ENCODE results near the gene NOL4L.

- TF ChIP-seq CTCF (conservative IDR thresholded peaks at IDR 0.05) (no peak), ZFX (IDR thresholded peaks at IDR 0.05) (no peak)
These were observed 190.1 kb downstream of the NOL4L start for GRCh38 chr20:32395066-32395465.

Data from C4-2B (cell line).